Measurements from ENCODE around the gene PHACTR4.

GRCh38 chr1:28401760-28402159 is 32.2 kb downstream of the PHACTR4 start:
- TF ChIP-seq, protein P1, sequence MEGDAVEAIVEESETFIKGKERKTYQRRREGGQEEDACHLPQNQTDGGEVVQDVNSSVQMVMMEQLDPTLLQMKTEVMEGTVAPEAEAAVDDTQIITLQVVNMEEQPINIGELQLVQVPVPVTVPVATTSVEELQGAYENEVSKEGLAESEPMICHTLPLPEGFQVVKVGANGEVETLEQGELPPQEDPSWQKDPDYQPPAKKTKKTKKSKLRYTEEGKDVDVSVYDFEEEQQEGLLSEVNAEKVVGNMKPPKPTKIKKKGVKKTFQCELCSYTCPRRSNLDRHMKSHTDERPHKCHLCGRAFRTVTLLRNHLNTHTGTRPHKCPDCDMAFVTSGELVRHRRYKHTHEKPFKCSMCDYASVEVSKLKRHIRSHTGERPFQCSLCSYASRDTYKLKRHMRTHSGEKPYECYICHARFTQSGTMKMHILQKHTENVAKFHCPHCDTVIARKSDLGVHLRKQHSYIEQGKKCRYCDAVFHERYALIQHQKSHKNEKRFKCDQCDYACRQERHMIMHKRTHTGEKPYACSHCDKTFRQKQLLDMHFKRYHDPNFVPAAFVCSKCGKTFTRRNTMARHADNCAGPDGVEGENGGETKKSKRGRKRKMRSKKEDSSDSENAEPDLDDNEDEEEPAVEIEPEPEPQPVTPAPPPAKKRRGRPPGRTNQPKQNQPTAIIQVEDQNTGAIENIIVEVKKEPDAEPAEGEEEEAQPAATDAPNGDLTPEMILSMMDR (conservative IDR thresholded peaks at IDR 0.05; ENCODE audit: low read depth, low read length): no peak
- TF ChIP-seq EZH2 (IDR thresholded peaks at IDR 0.05; ENCODE audit: low read length, unreplicated experiment) (no peak), EZH2phosphoT487 (IDR thresholded peaks at IDR 0.05; ENCODE audit: borderline replicate concordance, low read length) (no peak)
